ENCODE measurements around the gene ANO8.
A peak's percentile ranks its signal among the peaks of the same experiment; 100 is the strongest.

The ANO8 gene

GRCh38 chr19:17337675-17338432, 3.2 kb upstream of the ANO8 start:
- DNase-seq (ENCODE audit: low spot score): peak; percentile 77
- no peak for TF ChIP-seq CTCF (IDR thresholded peaks at IDR 0.05; ENCODE audit: extremely low read depth, missing control alignments)

- DNase-seq (ENCODE audit: low spot score): peak; percentile 98
- TF ChIP-seq CTCF (IDR thresholded peaks at IDR 0.05; ENCODE audit: extremely low read depth, missing control alignments): no peak
These were observed 2.4 kb upstream of the ANO8 start, which contains the start of gene GTPBP3 for GRCh38 chr19:17336872-17337674. Gene GTPBP3, plus strand, starts transcription at chr19:17337553. Its CDS starts 59 bp downstream, at chr19:17337612.

- DNase-seq (ENCODE audit: low spot score): no peak
- no peak for TF ChIP-seq CTCF (IDR thresholded peaks at IDR 0.05; ENCODE audit: extremely low read depth, missing control alignments)
These were observed 920 bp upstream of the ANO8 start for GRCh38 chr19:17335575-17335974.

GRCh38 chr19:17333611-17334413, 843 bp downstream of the ANO8 start:
- peak; percentile 74 for DNase-seq (ENCODE audit: low spot score)
- TF ChIP-seq CTCF (IDR thresholded peaks at IDR 0.05; ENCODE audit: extremely low read depth, missing control alignments): no peak

- peak; percentile 60 for DNase-seq (ENCODE audit: low spot score)
- no peak for TF ChIP-seq CTCF (IDR thresholded peaks at IDR 0.05; ENCODE audit: extremely low read depth, missing control alignments)
These were observed 1.7 kb downstream of the ANO8 start for GRCh38 chr19:17332677-17333581.

- no peak for DNase-seq (ENCODE audit: low spot score)
- no peak for TF ChIP-seq CTCF (IDR thresholded peaks at IDR 0.05; ENCODE audit: extremely low read depth, missing control alignments)
These were observed 2.3 kb downstream of the ANO8 start for GRCh38 chr19:17332360-17332676.

All from GM20000 (cell line).